NCI-H1930 (cell line): ENCODE measurements around the gene SPIN2B.
"Not testable (repeated sequence)": the region's sequence is repeated elsewhere in the genome, so short reads cannot be mapped to it uniquely, and the experiment has no call there.

Source experiments
- DNase-seq, 2 experiments: peaks; one replicate each; lab custom pipeline; 2025; lab: John Stamatoyannopoulos, UW

SPIN2B gene

GRCh38 chrX:57121162-57121755, at the start of gene SPIN2B:
Gene SPIN2B, minus strand, starts transcription at chrX:57121548.
- DNase-seq, result peak; percentile 50 to 62

GRCh38 chrX:57156397-57157049, 35.2 kb upstream of the SPIN2B start:
- DNase-seq, result peak; percentile 0 to 1

- DNase-seq, result no peak
Observed at GRCh38 chrX:57155171-57155570, 33.8 kb upstream of the SPIN2B start.

- DNase-seq, result not testable (repeated sequence)
Observed at GRCh38 chrX:57152222-57152621, 30.9 kb upstream of the SPIN2B start.

- DNase-seq, result no peak
Observed at GRCh38 chrX:57138674-57139073, 17.3 kb upstream of the SPIN2B start.

GRCh38 chrX:57137501-57137900, 16.2 kb upstream of the SPIN2B start:
- DNase-seq, result no peak

GRCh38 chrX:57137073-57137472, 15.7 kb upstream of the SPIN2B start, which contains the start of gene SPIN2A:
Gene SPIN2A, minus strand, starts transcription at chrX:57137397. Its CDS starts 800 bp downstream, at chrX:57136597.
- not testable (repeated sequence) for DNase-seq

GRCh38 chrX:57136589-57136988, 15.2 kb upstream of the SPIN2B start:
- not testable (repeated sequence) for DNase-seq

GRCh38 chrX:57135287-57135686, 13.9 kb upstream of the SPIN2B start:
- DNase-seq, result no peak

- no peak for DNase-seq
Observed at GRCh38 chrX:57134702-57135101, 13.4 kb upstream of the SPIN2B start.

- DNase-seq, result no peak
Observed at GRCh38 chrX:57133706-57134105, 12.4 kb upstream of the SPIN2B start.

- not testable (repeated sequence) for DNase-seq
Observed at GRCh38 chrX:57133284-57133683, 11.9 kb upstream of the SPIN2B start.

- no peak for DNase-seq
Observed at GRCh38 chrX:57132046-57132445, 10.7 kb upstream of the SPIN2B start.

GRCh38 chrX:57121816-57122215, 468 bp upstream of the SPIN2B start:
- DNase-seq, result no peak

GRCh38 chrX:57120619-57121161, 658 bp downstream of the SPIN2B start:
- not testable (repeated sequence) for DNase-seq

GRCh38 chrX:57119416-57119815, 1.9 kb downstream of the SPIN2B start:
- no peak for DNase-seq

- not testable (repeated sequence) for DNase-seq
Observed at GRCh38 chrX:57117566-57117965, 3.8 kb downstream of the SPIN2B start.

GRCh38 chrX:57104921-57105398, 16.4 kb downstream of the SPIN2B start:
- no peak for DNase-seq

- no peak for DNase-seq
Observed at GRCh38 chrX:57104406-57104805, 16.9 kb downstream of the SPIN2B start.

GRCh38 chrX:57103489-57103888, 17.9 kb downstream of the SPIN2B start:
- DNase-seq, result no peak

GRCh38 chrX:57102918-57103317, 18.4 kb downstream of the SPIN2B start:
- not testable (repeated sequence) for DNase-seq

GRCh38 chrX:57083143-57083542, 38.2 kb downstream of the SPIN2B start:
- DNase-seq, result no peak

GRCh38 chrX:57074458-57074857, 46.9 kb downstream of the SPIN2B start:
- DNase-seq, result no peak
